HL-60/S4 (cell line): Measurements from ENCODE around the gene SLC22A5.

Experiments
- in situ Hi-C: fragments of 300-500 bp; cut with MboI; formaldehyde crosslinking; loops from 2 replicates; pipeline ENCODE4 v1.14.3; 2022; ENCODE audit warnings: low sequenced_read_pairs

Gene SLC22A5

GRCh38 chr5:132438917-132439316 is 69.4 kb downstream of the SLC22A5 start:
- in situ Hi-C loops = no loop called here

DNA sequence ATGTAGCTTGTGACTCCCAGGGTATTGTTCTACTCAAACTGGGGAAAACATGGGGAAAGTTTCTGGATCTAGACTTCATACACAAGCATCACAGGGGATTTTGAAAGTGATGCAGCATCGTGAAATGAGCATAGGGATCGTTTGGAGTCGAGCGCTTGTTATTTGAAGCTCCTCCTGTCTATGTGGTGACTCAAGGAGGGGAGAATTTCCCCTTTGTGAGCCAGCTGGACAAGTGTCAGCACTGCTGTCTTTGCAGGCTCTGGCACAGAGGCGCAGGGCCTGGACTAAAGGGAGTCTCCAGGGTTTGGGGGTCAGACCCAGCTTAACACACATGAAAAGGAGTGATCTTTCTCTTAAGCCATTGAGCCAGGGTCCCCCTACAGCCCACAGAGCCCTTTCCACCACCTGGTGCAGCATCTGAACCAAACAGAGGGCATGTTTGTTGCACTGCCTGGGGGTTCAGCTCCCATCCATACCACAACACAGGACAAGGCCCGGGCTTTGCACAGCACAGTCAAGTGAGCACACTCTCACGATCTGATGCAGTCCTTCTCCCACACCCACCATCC is 70.1 kb downstream of the SLC22A5 start:
- in situ Hi-C loops = no loop called here

GRCh38 chr5:132444061-132444460 is 74.6 kb downstream of the SLC22A5 start:
- in situ Hi-C loops = no loop called here
